ENCODE results near the gene MBNL2.

The MBNL2 gene

DNA sequence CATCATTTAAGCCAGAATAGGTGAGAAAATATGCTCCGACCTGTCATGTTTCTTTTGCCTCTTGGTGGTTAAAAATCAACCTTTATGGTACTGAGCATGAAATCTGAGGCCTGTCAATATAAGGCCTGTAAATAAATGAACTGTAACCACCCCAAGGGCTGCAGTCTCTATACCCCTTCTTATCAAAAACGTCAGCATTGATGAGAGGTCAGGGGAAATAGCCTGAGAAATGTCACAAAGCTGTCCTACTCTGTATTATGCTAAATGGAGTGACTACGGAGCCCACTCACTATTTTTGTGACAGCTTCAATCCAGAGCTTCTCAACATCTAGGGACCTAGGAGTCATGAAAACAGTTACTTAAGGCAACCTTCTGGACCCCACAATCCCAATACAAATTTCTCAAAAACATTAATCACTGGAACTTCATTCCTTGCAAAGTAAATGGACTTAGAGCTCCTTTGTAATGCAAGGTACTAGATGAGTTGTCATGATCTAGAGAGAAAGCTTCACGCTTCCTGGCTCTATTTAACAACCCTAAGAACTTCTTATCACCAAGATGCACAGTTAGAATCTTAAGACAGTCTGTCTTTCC, 209.1 kb downstream of the MBNL2 start:
- DNase-seq = no peak

DNA sequence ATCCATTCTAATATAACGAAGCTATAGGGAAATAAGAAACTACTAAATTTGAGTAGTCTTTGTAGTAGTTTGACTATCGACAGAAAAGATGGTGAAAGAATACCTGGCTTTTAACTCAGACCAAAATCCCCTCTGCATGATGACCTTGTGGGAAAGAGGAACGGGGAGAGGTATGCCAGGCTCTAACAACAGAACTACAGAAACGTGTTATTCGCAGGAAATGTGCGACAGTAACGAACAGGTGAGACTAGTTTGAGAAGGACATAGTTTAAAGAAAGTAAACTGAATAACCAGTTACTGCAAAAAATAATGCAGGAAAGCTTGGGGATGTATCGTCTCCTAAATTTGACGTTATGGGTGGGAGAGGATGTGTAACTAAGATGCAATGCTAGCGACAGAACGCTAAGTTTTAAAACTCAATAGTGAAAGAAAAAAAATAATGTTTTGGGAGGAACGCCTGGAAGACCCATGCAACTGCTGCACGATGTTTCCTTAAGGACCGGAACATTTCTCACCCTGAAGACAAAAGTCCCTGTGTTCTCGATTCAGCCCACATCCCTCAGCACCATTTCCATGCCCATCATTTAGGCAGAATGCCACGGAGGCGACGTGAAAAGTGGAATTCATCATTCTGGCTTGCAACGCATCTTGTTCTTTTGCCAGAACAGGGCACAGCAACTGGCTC, 210.2 kb downstream of the MBNL2 start:
- no peak for DNase-seq

DNA sequence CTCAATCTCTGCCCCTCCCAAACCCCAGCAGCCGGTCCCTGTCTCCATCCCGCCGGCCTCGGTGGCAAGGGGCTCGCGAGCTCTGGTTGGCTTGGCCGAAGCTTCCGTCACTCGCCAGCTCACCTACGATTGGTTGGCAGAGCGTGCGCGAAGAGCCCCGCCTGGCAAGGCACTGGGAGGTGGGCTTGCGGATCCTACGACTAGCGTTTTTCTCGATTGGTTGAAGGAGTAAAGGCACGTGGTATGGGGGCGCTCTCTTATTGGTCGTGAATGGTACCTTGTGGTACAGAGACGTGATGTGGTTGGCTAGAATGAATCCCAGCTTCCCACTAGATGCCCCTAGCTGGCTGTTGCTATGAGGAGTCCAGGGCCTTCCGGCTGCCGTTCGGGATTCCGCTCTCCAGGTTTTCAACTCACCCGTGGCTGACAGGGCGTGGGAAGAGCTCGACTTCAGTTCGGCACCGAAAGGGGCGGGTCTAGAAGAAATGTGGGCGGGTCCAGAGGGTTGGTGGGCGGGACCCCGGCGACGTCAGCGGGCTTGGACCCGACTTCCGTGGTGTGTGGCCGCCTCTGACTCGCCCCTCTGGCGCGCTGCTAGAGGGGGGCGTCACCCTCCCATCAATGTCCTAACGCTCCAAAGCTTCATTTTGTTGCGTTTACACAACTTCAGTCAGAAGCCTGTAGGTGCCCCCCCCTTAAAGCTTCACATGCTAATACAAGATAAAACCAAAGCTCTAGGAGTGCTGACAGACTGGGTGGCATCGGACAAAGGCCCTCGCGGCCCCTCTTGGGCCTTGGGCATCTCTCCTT, 211.0 kb downstream of the MBNL2 start:
- DNase-seq = peak; percentile 100

DNA sequence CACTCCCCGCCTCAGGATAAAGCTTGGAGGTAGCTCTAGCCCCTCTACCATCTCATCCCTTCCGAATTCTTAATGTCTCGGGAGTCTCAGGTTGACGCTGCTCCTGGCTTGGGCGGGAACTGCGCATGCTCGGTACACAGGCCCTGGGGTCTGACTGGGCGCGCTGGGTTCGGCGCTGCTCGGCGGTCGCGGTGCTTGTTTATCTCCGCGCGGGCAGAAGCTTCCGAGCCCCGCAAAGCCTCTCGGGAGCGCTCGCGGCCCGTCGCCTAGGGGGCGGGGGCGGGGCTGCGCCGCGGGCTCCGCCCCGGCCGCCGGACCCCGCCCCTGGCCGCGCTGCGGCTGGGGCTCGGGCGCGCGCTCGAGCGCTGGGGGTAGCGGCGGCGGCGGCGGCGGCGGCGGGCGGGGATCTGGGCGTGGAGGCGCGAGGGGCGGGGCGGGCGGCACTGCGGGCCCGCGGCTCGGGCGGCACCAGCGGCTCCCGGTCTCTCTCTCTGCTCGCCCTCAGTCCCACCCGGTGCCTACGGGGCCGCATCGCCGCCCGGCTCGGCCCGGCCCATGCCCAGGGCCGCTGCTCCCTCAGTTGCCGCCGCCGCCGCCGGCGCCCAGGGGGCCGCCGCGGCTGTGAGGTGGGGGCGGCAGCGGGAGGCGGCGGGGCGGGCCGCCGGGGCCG, 211.7 kb downstream of the MBNL2 start, which contains the start of gene RAP2A:
RAP2A (plus strand) TSS at position 443 of the 670 bp plus-strand sequence. CDS start 302 bp downstream, outside the sequence.
- peak; percentile 88 for DNase-seq

DNA sequence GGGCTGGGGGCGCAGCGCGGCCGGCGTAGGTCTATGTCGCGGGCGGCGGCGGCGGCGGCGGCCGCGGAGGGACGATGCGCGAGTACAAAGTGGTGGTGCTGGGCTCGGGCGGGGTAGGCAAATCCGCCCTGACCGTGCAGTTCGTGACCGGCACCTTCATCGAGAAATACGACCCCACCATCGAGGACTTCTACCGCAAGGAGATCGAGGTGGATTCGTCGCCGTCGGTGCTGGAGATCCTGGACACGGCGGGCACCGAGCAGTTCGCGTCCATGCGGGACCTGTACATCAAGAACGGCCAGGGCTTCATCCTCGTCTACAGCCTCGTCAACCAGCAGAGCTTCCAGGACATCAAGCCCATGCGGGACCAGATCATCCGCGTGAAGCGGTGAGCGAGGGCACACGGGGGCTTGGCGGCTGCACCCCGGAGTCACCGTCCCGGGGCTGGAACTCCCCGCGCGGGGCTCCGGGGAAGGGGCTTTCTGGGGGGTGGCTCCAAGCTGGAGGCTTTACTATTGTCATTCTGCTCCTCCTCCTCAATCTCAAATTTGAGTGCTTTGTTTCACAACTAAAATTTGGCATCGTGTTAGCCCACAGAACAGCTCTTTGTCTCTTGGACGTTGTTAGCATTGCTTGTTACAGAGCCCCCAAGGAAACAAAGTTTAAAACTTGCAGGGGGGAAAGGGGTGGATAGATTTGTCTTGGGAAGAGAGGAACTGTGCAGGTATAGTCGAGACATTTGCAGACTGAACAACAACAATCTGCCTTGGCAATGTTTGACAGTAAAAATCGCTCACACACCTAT, 212.5 kb downstream of the MBNL2 start:
- DNase-seq = peak; percentile 59

DNA sequence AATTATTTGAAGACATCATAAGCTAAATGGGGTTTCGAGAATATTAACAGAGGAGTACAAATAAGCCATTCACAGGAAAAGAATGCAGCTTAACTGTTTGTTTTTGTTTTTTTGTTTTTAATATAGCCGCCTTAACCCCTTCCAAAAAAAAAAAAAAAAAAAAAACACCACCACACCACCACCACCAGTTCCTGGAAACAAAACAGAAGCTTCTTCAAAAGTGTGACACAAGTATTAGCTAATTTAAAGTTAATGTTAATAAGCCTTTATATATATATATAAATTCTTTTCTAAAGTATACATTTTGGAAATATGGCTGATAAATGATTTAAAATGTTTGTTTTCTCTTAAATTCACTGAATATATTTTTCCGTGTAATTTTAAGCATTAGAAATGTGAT, 213.2 kb downstream of the MBNL2 start:
- no peak for DNase-seq

DNA sequence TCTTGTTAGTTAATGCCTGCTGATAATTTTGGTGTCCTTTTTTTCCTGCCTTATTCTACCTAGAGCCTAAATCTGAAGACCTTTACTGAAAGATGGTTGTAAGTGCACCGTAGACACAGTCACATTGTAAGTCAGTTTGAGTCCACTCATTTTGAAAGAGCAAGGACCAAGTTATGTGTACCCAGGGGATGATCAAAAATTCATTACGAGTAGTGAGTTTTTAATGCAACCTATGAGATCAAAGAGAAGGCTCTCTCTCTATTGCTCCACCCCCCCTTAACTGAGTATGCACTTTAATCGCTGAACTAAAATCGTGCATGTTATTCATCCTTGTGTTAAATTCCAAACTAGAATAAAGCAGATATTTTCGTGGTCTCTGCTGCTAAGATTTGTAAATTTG, 213.7 kb downstream of the MBNL2 start:
- DNase-seq = no peak

DNA sequence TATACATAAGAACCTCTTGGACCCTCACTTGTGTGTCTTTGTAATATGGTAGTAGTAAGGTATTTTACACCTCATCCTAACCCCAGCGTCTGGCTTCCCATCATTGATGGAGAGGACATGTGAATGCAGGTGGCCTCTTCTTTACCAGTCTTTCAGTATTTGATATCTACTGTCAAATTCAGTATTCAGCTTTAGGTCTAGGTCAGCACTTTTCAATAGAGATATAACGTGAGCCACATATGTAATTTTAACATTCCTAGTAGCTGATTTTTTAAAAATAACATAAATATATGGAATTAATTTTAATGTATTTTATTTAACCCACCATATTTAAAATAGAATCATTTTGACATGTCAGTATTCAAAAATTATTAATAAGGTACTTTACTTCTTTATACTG, 214.7 kb downstream of the MBNL2 start:
- DNase-seq = no peak

DNA sequence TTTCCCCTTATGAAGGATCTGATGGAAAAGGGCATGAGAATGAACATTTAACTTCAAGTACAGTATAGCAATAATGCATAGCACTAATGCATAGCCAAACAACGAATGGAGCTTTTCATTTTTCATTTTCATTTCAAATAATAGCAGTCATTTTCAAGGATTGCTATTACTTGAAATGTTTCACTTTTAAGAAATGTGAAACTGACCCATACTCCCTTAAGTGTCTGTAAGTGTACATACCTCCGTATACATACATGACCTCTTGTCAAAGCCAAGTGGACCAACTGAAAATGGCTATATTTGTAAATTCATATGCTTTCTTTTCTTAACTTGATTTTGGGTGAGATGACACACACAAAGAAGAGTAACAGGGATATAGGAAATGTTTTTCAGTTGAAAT, 215.6 kb downstream of the MBNL2 start:
- DNase-seq = no peak

DNA sequence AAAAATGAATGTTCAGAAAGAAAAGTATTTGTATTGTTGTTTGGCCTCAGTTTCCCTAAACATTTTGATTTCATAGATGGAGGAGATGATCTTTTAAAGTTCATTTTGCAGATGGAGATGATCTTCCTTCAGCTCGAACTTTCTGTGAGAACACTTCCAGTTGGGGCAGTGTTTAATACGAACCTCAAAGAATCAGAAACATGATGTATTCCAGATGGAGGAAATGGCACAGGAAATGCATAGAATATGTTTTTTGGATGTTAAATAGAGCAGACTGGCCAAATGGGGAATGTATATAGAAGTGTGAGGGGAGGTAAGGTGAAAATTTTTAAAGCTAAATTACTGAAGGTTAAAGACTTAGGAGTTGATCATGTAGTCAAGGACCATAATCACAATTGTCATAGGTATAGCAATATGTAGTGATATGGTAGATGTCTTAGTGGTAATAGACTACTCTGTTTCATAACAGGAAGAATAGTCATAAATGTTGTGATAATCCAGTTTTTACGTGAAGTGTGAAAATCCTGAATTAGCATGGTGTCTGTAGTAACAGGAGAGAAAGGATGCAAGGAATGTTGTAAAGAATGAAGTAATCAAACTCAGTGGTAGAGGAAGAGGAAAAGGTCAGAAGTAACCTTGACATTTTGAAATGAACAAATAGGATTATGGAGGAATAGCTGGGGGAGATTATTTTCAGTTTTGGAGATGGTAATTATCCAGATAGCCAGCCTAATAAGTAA, 216.9 kb downstream of the MBNL2 start:
- DNase-seq = no peak

DNA sequence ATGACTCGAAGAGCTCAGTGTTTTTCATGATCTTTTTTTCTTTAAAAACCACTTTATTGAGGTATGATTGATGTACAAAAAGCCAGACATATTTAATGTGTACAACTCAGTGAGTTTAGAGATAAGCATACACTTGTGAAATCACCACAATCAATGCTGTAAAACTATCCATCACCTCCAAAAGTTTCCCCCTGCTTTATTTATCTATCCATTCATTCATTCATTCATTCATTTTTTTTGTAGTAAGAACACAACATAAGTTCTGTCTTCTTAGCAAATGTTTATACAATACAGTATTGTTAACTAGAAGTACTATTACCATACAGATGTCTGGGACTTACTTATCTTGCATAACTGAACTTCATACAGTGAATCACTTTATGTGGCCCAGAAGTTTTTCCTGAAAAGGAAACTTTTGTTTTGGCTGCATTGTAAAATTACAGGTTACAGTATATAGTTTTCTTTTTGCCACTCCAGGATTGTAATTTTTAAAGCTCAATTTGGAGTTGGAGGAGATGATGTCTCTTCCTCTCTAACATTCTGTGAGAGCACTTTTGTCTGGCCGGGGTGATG, 218.6 kb downstream of the MBNL2 start:
- no peak for DNase-seq

DNA sequence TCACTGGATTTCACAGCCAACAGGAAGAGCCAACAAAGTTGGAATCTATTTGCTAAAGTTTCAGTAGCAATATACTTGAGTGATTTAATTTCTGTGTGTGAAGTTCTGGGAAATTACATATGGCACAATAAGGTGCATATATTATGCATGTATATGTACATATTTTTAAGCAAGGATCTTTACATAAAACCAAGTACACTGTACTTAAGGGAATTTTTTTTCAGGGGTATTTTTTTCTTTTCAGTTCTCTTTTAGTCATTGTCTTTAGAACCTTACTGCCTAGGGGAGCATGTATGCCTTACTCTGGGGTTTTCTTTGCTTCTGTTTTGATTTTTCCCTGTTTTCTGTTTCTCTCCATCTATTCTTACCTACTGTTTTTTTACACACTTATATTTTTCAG, 219.2 kb downstream of the MBNL2 start:
- no peak for DNase-seq
